Activated CD8-positive, alpha-beta T cell treated with anti-CD3 and anti-CD28 coated beads for 36 hours (primary cell): ENCODE data around the gene POLR2C. TPM values are rescaled to one million over a fixed set of nuclear protein-coding genes. Genes with fewer than 3 reads are reported as not detected.
"Not testable (repeated sequence)": the region's sequence is repeated elsewhere in the genome, so short reads cannot be mapped to it uniquely, and the experiment has no call there.

Experiments
- ATAC-seq: fragments of 200-7000 bp; cut with Tn5 transposase; one replicate; pipeline ENCODE4 v1.10.0; 2021; ENCODE audit warnings: mild to moderate bottlenecking, moderate library complexity
- CTCF ChIA-PET: fragments of 350-600 bp; sonication (Branson Sonifier 250); formaldehyde crosslinking; loops from one replicate; lab custom pipeline; 2021; ENCODE audit warnings: antibody characterized with exemption; lab: Charles Lee
- POLR2A ChIA-PET: fragments of 350-600 bp; sonication (Branson Sonifier 250); formaldehyde crosslinking; loops from one replicate; lab custom pipeline; 2021; ENCODE audit warnings: antibody characterized with exemption; lab: Charles Lee
- DNase-seq: peaks from one replicate; pipeline ENCODE4 v3.0.0-alpha.2; 2020
- H3K27ac Mint-ChIP-seq: one replicate; pipeline ENCODE4 v1.8.0; 2021; ENCODE audit warnings: mild to moderate bottlenecking, mixed read lengths
- H3K27me3 Mint-ChIP-seq: one replicate; pipeline ENCODE4 v1.8.0; 2021; ENCODE audit warnings: mixed read lengths
- H3K36me3 Mint-ChIP-seq: one replicate; pipeline ENCODE4 v1.8.0; 2021; ENCODE audit warnings: low read depth, mixed read lengths
- H3K4me1 Mint-ChIP-seq: one replicate; pipeline ENCODE4 v1.8.0; 2021; ENCODE audit warnings: low read depth, mixed read lengths
- H3K4me3 Mint-ChIP-seq: one replicate; pipeline ENCODE4 v1.8.0; 2021; ENCODE audit warnings: mild to moderate bottlenecking, moderate library complexity, mixed read lengths
- H3K9me3 Mint-ChIP-seq: one replicate; pipeline ENCODE4 v1.8.0; 2021; ENCODE audit warnings: mixed read lengths
- CTCF ChIP-seq: fragments of 200-600 bp; IDR thresholded peaks from one replicate; pipeline ENCODE4 v1.8.0; 2022; ENCODE audit warnings: antibody characterized with exemption, mild to moderate bottlenecking
- intact Hi-C: fragments of 100-400 bp; cut with micrococcal nuclease; formaldehyde crosslinking; loops from one replicate; pipeline ENCODE4 v1.10.0; 2022
- total RNA-seq, 2 experiments: library from RNA; stranded (reverse); gene quantifications; one replicate each; pipeline ENCODE4 v1.2.3, GENCODE V29; 2021

Gene POLR2C
- total RNA-seq, 2 experiments from 2014 or later: 62.4 to 63.0 TPM

GRCh38 chr16:57432989-57433388, 29.5 kb upstream of the POLR2C start:
- peaks cover 29% of the 10 kb centered on the region for H3K4me1 Mint-ChIP-seq
- no peak for DNase-seq
- POLR2A ChIA-PET: interaction anchor here (0.6 to 2.7 kb wide), 5 partner anchors 10 to 283 kb away, joined by 3 to 9 read pairs (median 4); partner anchors contain the start of genes CIAPIN1 and COQ9
- H3K9me3 Mint-ChIP-seq: no peaks in the 10 kb centered on the region
- H3K27ac Mint-ChIP-seq: peak overlapping the region; percentile 66
- H3K36me3 Mint-ChIP-seq: peaks cover 68% of the 10 kb centered on the region
- intact Hi-C loops: no loop called here
- CTCF ChIA-PET: interaction anchor here (0.8 to 6.0 kb wide), 9 partner anchors 9 to 131 kb away, joined by 3 to 81 read pairs (median 4); partner anchors contain the start of gene POLR2C
- no peaks in the 10 kb centered on the region for H3K27me3 Mint-ChIP-seq
- no peak for ATAC-seq
- TF ChIP-seq CTCF: no peak
- H3K4me3 Mint-ChIP-seq: no peak overlapping the region

- H3K4me1 Mint-ChIP-seq: peaks cover 31% of the 10 kb centered on the region
- ATAC-seq (peak; percentile 20), DNase-seq (no peak)
- CTCF ChIA-PET: interaction anchor here (1.1 to 6.0 kb wide), 5 partner anchors 8 to 86 kb away, joined by 5 to 81 read pairs (median 7); partner anchors contain the start of gene POLR2C
- no peak overlapping the region for H3K4me3 Mint-ChIP-seq
- H3K27me3 Mint-ChIP-seq: no peaks in the 10 kb centered on the region
- intact Hi-C loops: no loop called here
- peaks cover 67% of the 10 kb centered on the region for H3K36me3 Mint-ChIP-seq
- POLR2A ChIA-PET: interaction anchor here (2.7 kb wide), 1 partner anchor 13 kb away, joined by 9 read pairs; the partner anchor contains the start of genes CIAPIN1 and COQ9
- peak overlapping the region; percentile 66 for H3K27ac Mint-ChIP-seq
- no peak for TF ChIP-seq CTCF
- H3K9me3 Mint-ChIP-seq: no peaks in the 10 kb centered on the region
Measured at GRCh38 chr16:57434003-57434402, 28.5 kb upstream of the POLR2C start.

- H3K4me1 Mint-ChIP-seq: peaks cover 31% of the 10 kb centered on the region
- POLR2A ChIA-PET: interaction anchor here (1.1 kb wide), 1 partner anchor 11 kb away, joined by 8 read pairs; the partner anchor contains the start of genes CIAPIN1 and COQ9
- no peak overlapping the region for H3K4me3 Mint-ChIP-seq
- intact Hi-C loops: no loop called here
- H3K9me3 Mint-ChIP-seq: peaks cover 4% of the 10 kb centered on the region
- no peak for TF ChIP-seq CTCF
- DNase-seq (no peak), ATAC-seq (no peak)
- CTCF ChIA-PET: interaction anchor here (0.7 to 5.3 kb wide), 7 partner anchors 11 to 135 kb away, joined by 3 to 30 read pairs (median 4); partner anchors contain the start of genes CIAPIN1 and POLR2C
- H3K36me3 Mint-ChIP-seq: peaks cover 73% of the 10 kb centered on the region
- H3K27me3 Mint-ChIP-seq: no peaks in the 10 kb centered on the region
- H3K27ac Mint-ChIP-seq: no peak overlapping the region
Measured at GRCh38 chr16:57435838-57436237, 26.6 kb upstream of the POLR2C start.

- intact Hi-C loops, DNase-seq, H3K9me3 Mint-ChIP-seq, H3K27ac Mint-ChIP-seq, H3K27me3 Mint-ChIP-seq, POLR2A ChIA-PET, ATAC-seq, H3K4me3 Mint-ChIP-seq: not testable (repeated sequence)
- Mint-ChIP-seq H3K36me3 (peaks cover 72% of the 10 kb centered on the region), H3K4me1 (peaks cover 24% of the 10 kb centered on the region)
- CTCF ChIA-PET: interaction anchor here (1.3 to 5.3 kb wide), 2 partner anchors 20 to 22 kb away, joined by 3 to 30 read pairs; no protein-coding TSS in a partner anchor
Measured at GRCh38 chr16:57439947-57440346, 22.5 kb upstream of the POLR2C start.

GRCh38 chr16:57440551-57440950, 21.9 kb upstream of the POLR2C start:
- POLR2A ChIA-PET: interaction anchor here (0.6 to 1.2 kb wide), 3 partner anchors 19 to 227 kb away, joined by 3 to 4 read pairs (median 3); partner anchors contain the start of genes ADGRG3 and POLR2C
- Mint-ChIP-seq H3K4me1 (peaks cover 26% of the 10 kb centered on the region), H3K36me3 (peaks cover 67% of the 10 kb centered on the region)
- H3K4me3 Mint-ChIP-seq, H3K9me3 Mint-ChIP-seq, CTCF ChIA-PET, H3K27ac Mint-ChIP-seq, ATAC-seq, H3K27me3 Mint-ChIP-seq, intact Hi-C loops, DNase-seq: not testable (repeated sequence)

- peak overlapping the region; percentile 20 for H3K27ac Mint-ChIP-seq
- ATAC-seq: no peak
- CTCF ChIA-PET: interaction anchor here (0.6 to 3.0 kb wide), 6 partner anchors 12 to 75 kb away, joined by 3 to 16 read pairs (median 4); partner anchors contain the start of gene POLR2C
- peaks cover 6% of the 10 kb centered on the region for H3K9me3 Mint-ChIP-seq
- intact Hi-C loops: no loop called here
- POLR2A ChIA-PET: interaction anchor here (0.6 to 2.1 kb wide), 4 partner anchors 14 to 258 kb away, joined by 3 to 9 read pairs (median 4); partner anchors contain the start of gene POLR2C
- TF ChIP-seq CTCF: no peak
- H3K4me1 Mint-ChIP-seq: peaks cover 47% of the 10 kb centered on the region
- DNase-seq: no peak
- no peaks in the 10 kb centered on the region for H3K27me3 Mint-ChIP-seq
- H3K36me3 Mint-ChIP-seq: peaks cover 44% of the 10 kb centered on the region
- H3K4me3 Mint-ChIP-seq: peak overlapping the region; percentile 24
Measured at GRCh38 chr16:57444711-57445110, 17.8 kb upstream of the POLR2C start.
